ENCODE data around the gene GRK2.

GRK2 gene

GRCh38 chr11:67301951-67302516 is 35.8 kb downstream of the GRK2 start:
- peak; percentile 6 for DNase-seq

GRCh38 chr11:67302571-67303131 is 36.4 kb downstream of the GRK2 start:
- no peak for DNase-seq

GRCh38 chr11:67303132-67303834 is 37.0 kb downstream of the GRK2 start, which contains the start of gene SSH3:
SSH3 (plus strand) TSS chr11:67303530; CDS start chr11:67303626, 96 bp downstream.
- no peak for DNase-seq

GRCh38 chr11:67303835-67304411 is 37.6 kb downstream of the GRK2 start:
- DNase-seq: no peak

- DNase-seq: no peak
Observed at GRCh38 chr11:67304511-67305113, 38.3 kb downstream of the GRK2 start.

- DNase-seq: no peak
Observed at GRCh38 chr11:67306769-67307544, 40.7 kb downstream of the GRK2 start.

GRCh38 chr11:67307545-67308001 is 41.3 kb downstream of the GRK2 start:
- DNase-seq: no peak

GRCh38 chr11:67308031-67308866 is 42.0 kb downstream of the GRK2 start:
- DNase-seq: no peak

GRCh38 chr11:67309166-67309565 is 42.9 kb downstream of the GRK2 start:
- no peak for DNase-seq

- no peak for DNase-seq
Observed at GRCh38 chr11:67309661-67310061, 43.4 kb downstream of the GRK2 start.

GRCh38 chr11:67310246-67311050 is 44.2 kb downstream of the GRK2 start:
- no peak for DNase-seq

- no peak for DNase-seq
Observed at GRCh38 chr11:67311051-67311555, 44.8 kb downstream of the GRK2 start.

GRCh38 chr11:67311556-67312082 is 45.3 kb downstream of the GRK2 start:
- DNase-seq: no peak

GRCh38 chr11:67312187-67313021 is 46.1 kb downstream of the GRK2 start:
- no peak for DNase-seq

GRCh38 chr11:67313125-67313890 is 47.0 kb downstream of the GRK2 start:
- DNase-seq: no peak

GRCh38 chr11:67314218-67314617 is 47.9 kb downstream of the GRK2 start:
- no peak for DNase-seq

GRCh38 chr11:67315325-67315909 is 49.1 kb downstream of the GRK2 start:
- no peak for DNase-seq

- no peak for DNase-seq
Observed at GRCh38 chr11:67316882-67317204, 50.6 kb downstream of the GRK2 start.

Data from DMS 273 treated with DMSO at 0.1 percent for 48 hours (cell line).